PFSK-1 (cell line): ENCODE data around the gene CDX1.

Experiments
- POLR2AphosphoS5 ChIP-seq: IDR thresholded peaks from 2 replicates; pipeline ENCODE4 v1.6.1; 2012; ENCODE audit warnings: low read depth, mild to moderate bottlenecking, control low read depth, low read length, moderate library complexity
- REST ChIP-seq, 2 experiments: IDR thresholded peaks; 2 replicates each; pipeline versions ENCODE4 v1.6.1 to v1.8.0; 2011 to 2012; ENCODE audit warnings: low read depth in 2 of 2, low read length in 2 of 2, control low read depth in 1 of 2, inconsistent platforms in 1 of 2, mild to moderate bottlenecking in 1 of 2, moderate library complexity in 1 of 2; ENCODE audit not compliant: insufficient read depth in 1 of 2
- SIN3A ChIP-seq: IDR thresholded peaks from 2 replicates; pipeline ENCODE4 v1.6.1; 2012; ENCODE audit warnings: mild to moderate bottlenecking, low read length, moderate library complexity, borderline replicate concordance; ENCODE audit not compliant: insufficient read depth
- TAF1 ChIP-seq: IDR thresholded peaks from 2 replicates; pipeline ENCODE4 v1.6.1; 2012; ENCODE audit warnings: low read length, control low read depth, borderline replicate concordance; ENCODE audit not compliant: insufficient read depth

DNA sequence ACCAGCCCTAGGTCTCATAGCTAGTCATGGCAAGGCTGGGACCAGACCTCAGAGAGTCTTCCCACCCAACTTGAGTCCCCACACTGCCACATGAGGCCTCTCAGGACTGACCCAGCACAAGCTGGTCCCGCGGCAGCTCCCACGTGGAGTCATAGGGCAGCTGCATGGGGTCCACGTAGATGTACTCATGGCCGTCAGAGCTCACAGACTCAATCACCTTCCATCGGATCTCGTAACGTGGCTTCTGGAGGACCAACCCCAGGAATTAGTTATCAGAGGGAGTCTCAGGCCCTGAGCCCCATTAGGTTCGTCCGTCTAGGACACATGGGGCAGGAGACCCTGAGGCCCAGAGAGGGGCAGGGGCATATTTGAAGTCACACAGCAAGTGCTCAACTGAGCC is 41.2 kb upstream of the CDX1 start:
- TF ChIP-seq POLR2AphosphoS5 (no peak), SIN3A (no peak), REST (IDR thresholded peaks at IDR 0.05; ENCODE audit: insufficient read depth in 1 of 2, low read depth in 2 of 2, low read length in 2 of 2) (no peak), TAF1 (no peak)
